Testis (tissue), 3 donors: ENCODE results near the gene DRGX. TPM values are rescaled to one million over a fixed set of nuclear protein-coding genes. Genes with fewer than 3 reads are reported as not detected.

Experiments used
- DNase-seq: peaks from one replicate; pipeline ENCODE4 v3.0.0-alpha.2; 2019
- H3K27ac ChIP-seq, 2 donors: fragments of 200-600 bp; sonication (generic); one replicate each; pipeline ENCODE4 v1.5.1; 2019
- H3K27me3 ChIP-seq: fragments of 200-600 bp; sonication (generic); one replicate; pipeline ENCODE4 v1.5.1; 2019
- H3K36me3 ChIP-seq: fragments of 200-600 bp; sonication (generic); one replicate; pipeline ENCODE4 v1.5.1; 2017; ENCODE audit warnings: low read depth; ENCODE audit errors: missing control alignments
- H3K4me1 ChIP-seq: fragments of 200-600 bp; sonication (generic); one replicate; pipeline ENCODE4 v1.5.1; 2019
- H3K4me3 ChIP-seq, 2 donors: fragments of 200-600 bp; sonication (generic); one replicate each; pipeline ENCODE4 v1.5.1; 2017 to 2019
- H3K9me3 ChIP-seq: fragments of 200-600 bp; sonication (generic); one replicate; pipeline ENCODE4 v1.5.1; 2017
- POLR2A ChIP-seq: fragments of 450-650 bp; IDR thresholded peaks from one replicate; pipeline ENCODE4 v1.6.1; 2017; ENCODE audit warnings: antibody characterized with exemption, mild to moderate bottlenecking, moderate library complexity
- WGBS, 2 donors: methylation state at CpG; one replicate each; pipeline ENCODE4 v1.1.5; 2018; 5-methylcytosine and 5-hydroxymethylcytosine counted together
- intact Hi-C: fragments of 100-400 bp; cut with DNase I; formaldehyde crosslinking; loops from one replicate; pipeline ENCODE4 v1.15.1; 2023; ENCODE audit warnings: low total_unique reads
- polyA plus RNA-seq: library from polyadenylated mRNA; stranded (reverse); fragments of 350-450 nt; fragmentation: Illumina TruSeq; extraction: RNeasy Lipid Tissue Mini Kit (QIAGEN cat#74804); gene quantifications from one replicate; pipeline ENCODE4 v1.2.3, GENCODE V29; 2014; ENCODE audit warnings: low read depth, low replicate concordance; ENCODE audit not compliant: insufficient read depth
- total RNA-seq, 2 donors: library from RNA; depleted of rRNA; stranded (reverse); fragments of >200 nt; gene quantifications; one replicate each; pipeline ENCODE4 v1.2.3, GENCODE V29; 2016
- TF ChIP-seq, protein P1 (sequence below), 3 experiments: fragments of 450-650 bp in 2 of 3; fragments of 200-600 bp in 1 of 3; sonication (generic) in 1 of 3; IDR thresholded peaks; one replicate each; pipeline ENCODE4 v1.5.1; 2016 to 2019; ENCODE audit warnings: antibody characterized with exemption in 3 of 3, mild to moderate bottlenecking in 2 of 3, moderate library complexity in 1 of 3

Gene DRGX
- total and polyA plus RNA-seq, 3 donors from 2014 or later, result 0.33 TPM; not detected in 2

DNA sequence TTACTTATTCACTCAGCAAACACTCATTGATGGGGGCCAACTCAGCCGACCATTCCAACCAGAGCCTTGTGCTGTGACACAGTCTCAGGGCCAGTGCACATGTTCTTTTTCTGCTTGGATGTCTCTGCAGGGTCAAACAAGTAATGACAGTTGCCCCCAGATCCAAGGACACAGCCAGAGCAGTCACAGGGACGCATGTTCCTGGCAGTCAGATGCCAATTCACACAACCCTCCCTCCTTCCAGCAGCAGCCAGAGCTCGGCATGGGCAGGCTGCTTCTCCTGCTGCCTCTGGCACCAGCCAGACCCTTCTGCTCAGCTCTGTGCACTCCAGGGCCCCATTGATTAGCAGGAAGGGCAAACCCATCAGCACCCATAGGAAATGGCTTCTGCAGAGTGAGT, 20.3 kb downstream of the DRGX start:
- no peaks in the 10 kb centered on the region for H3K9me3 ChIP-seq
- no peaks in the 10 kb centered on the region for H3K27me3 ChIP-seq
- 85 to 94% methylated on average over 3 of the region's 3 CpGs for whole genome bisulfite sequencing, 2 donors
- H3K4me1 ChIP-seq, result no peaks in the 10 kb centered on the region
- H3K36me3 ChIP-seq, result no peaks in the 10 kb centered on the region
- DNase-seq, result no peak
- H3K4me3 ChIP-seq, result no peak overlapping the region
- intact Hi-C loops, result no loop called here
- TF ChIP-seq, protein P1, sequence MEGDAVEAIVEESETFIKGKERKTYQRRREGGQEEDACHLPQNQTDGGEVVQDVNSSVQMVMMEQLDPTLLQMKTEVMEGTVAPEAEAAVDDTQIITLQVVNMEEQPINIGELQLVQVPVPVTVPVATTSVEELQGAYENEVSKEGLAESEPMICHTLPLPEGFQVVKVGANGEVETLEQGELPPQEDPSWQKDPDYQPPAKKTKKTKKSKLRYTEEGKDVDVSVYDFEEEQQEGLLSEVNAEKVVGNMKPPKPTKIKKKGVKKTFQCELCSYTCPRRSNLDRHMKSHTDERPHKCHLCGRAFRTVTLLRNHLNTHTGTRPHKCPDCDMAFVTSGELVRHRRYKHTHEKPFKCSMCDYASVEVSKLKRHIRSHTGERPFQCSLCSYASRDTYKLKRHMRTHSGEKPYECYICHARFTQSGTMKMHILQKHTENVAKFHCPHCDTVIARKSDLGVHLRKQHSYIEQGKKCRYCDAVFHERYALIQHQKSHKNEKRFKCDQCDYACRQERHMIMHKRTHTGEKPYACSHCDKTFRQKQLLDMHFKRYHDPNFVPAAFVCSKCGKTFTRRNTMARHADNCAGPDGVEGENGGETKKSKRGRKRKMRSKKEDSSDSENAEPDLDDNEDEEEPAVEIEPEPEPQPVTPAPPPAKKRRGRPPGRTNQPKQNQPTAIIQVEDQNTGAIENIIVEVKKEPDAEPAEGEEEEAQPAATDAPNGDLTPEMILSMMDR (IDR thresholded peaks at IDR 0.05), result no peak
- no peak for TF ChIP-seq POLR2A
- H3K27ac ChIP-seq, result no peak overlapping the region

DNA sequence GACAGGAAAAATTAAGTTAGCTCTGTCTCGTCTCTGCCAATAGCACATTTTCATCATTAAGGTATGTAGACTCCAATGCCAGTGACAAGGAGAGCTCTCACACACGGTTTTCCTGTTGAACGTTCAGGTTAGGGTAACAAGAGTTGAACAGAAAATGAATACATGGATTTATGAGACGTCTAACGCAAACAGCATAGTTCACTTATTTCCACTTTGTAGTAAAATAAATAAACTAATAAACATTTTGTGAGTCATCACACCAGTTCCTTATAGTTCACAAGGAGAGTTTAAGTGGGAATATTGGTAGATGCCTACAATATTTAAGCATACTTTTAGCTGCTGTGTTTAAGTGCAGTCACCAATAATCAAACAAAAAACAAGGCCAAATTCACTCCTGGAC, 21.1 kb downstream of the DRGX start:
- H3K36me3 ChIP-seq, result no peaks in the 10 kb centered on the region
- no peaks in the 10 kb centered on the region for H3K9me3 ChIP-seq
- intact Hi-C loops, result no loop called here
- WGBS, 2 donors, result 78 to 89% methylated on average over 5 of the region's 5 CpGs
- H3K4me3 ChIP-seq, result no peak overlapping the region
- DNase-seq, result no peak
- no peaks in the 10 kb centered on the region for H3K4me1 ChIP-seq
- TF ChIP-seq, protein P1 (IDR thresholded peaks at IDR 0.05), result no peak
- TF ChIP-seq POLR2A, result no peak
- no peak overlapping the region for H3K27ac ChIP-seq
- no peaks in the 10 kb centered on the region for H3K27me3 ChIP-seq

DNA sequence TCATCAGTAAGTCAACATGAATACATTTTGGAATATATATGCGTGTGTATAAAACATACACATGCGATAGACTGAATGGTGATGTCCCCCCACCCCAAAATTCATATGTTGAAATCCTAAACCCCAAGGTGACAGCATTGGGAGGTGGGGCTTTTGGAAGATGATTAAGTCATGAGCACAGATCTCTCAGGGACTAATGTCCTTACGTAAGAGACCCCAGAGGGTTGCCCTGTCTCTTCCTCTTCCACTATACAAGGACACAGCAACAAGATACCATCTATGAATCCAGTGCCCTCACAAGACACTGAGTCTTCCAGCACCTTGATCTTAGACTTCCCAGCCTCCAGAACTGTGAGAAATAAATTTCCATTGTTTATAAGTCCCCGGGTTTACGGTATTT, 22.5 kb downstream of the DRGX start:
- Histone ChIP-seq H3K36me3 (no peaks in the 10 kb centered on the region), H3K27ac (no peak overlapping the region), H3K9me3 (no peaks in the 10 kb centered on the region), H3K27me3 (no peaks in the 10 kb centered on the region), H3K4me1 (no peaks in the 10 kb centered on the region), H3K4me3 (no peak overlapping the region)
- TF ChIP-seq POLR2A, result no peak
- TF ChIP-seq, protein P1 (IDR thresholded peaks at IDR 0.05), result no peak
- 90 to 95% methylated on average over 5 of the region's 5 CpGs for WGBS, 2 donors
- intact Hi-C loops, result no loop called here
- no peak for DNase-seq

DNA sequence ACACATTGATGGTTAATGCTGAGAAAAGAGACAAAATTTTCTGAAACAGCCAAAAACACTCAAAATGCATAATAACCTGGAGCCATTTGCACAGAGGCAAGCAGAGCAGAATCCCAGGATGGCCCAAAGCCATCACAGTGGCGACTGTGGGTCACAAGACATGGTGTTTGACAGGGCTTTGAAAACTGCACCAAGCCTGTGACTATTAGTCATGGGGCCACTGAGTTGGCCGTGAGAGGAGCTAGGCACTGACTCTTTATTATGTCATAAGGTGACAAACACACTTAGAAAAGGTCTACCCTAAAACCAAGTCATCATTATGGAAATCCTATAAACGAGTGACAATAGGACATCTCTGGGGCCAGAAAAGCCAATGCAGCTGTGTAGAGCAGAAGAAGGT, 23.9 kb downstream of the DRGX start:
- no peak for DNase-seq

More for the DNA sequence above, 23.9 kb downstream of the DRGX start:
- 73 to 91% methylated on average over 3 of the region's 3 CpGs for WGBS, 2 donors
- no peak overlapping the region for H3K27ac ChIP-seq
- H3K36me3 ChIP-seq, result no peaks in the 10 kb centered on the region
- H3K9me3 ChIP-seq, result no peaks in the 10 kb centered on the region
- intact Hi-C loops, result no loop called here
- H3K4me1 ChIP-seq, result no peaks in the 10 kb centered on the region
- TF ChIP-seq, protein P1 (IDR thresholded peaks at IDR 0.05), result no peak
- TF ChIP-seq POLR2A, result no peak
- H3K27me3 ChIP-seq, result no peaks in the 10 kb centered on the region
- no peak overlapping the region for H3K4me3 ChIP-seq
